Measurements from ENCODE around the gene CDKN2AIP.
A peak's percentile ranks its signal among the peaks of the same experiment; 100 is the strongest.

Gene CDKN2AIP

GRCh38 chr4:183399126-183399522, 45.3 kb upstream of the CDKN2AIP start:
- H3K4me3 ChIP-seq (ENCODE audit: low read depth, low read length) = peak overlapping the region; percentile 42
- no peak for TF ChIP-seq CTCF (IDR thresholded peaks at IDR 0.05; ENCODE audit: low read depth, low read length, missing control alignments)

DNA sequence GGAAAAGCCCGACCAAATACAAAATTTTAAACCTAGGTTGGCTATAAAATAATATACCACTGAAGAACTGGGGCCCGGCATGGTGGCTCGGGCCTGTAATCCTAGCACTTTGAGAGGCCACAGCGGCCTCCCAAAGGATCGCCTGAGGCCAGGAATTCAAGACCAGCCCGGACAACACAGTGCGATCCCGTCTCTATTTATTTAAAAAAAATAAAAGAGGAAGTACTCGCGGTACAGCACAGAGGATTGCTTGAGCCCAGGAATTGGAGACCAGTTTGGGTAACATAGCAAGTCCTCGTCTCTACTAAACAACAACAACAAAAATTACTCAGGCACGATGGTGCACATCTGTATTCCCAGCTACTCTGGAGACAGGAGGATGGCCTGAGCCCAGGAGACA, 44.8 kb upstream of the CDKN2AIP start:
- in situ Hi-C loops (cut with HindIII; ENCODE audit: low sequenced_read_pairs) = no loop called here
- H3K4me3 ChIP-seq (ENCODE audit: low read depth, low read length) = no peak overlapping the region
- no peak for TF ChIP-seq CTCF (IDR thresholded peaks at IDR 0.05; ENCODE audit: low read depth, low read length, missing control alignments)
- no peak for DNase-seq (ENCODE audit: low read depth)

More at GRCh38 chr4:183399126-183399522, 45.3 kb upstream of the CDKN2AIP start:
- in situ Hi-C loops (cut with HindIII; ENCODE audit: low sequenced_read_pairs) = no loop called here
- no peak for DNase-seq (ENCODE audit: low read depth)

- in situ Hi-C loops (cut with HindIII; ENCODE audit: low sequenced_read_pairs) = no loop called here
- no peak overlapping the region for H3K4me3 ChIP-seq (ENCODE audit: low read depth, low read length)
- no peak for TF ChIP-seq CTCF (IDR thresholded peaks at IDR 0.05; ENCODE audit: low read depth, low read length, missing control alignments)
- no peak for DNase-seq (ENCODE audit: low read depth)
Measured at GRCh38 chr4:183400035-183400434, 44.4 kb upstream of the CDKN2AIP start.

DNA sequence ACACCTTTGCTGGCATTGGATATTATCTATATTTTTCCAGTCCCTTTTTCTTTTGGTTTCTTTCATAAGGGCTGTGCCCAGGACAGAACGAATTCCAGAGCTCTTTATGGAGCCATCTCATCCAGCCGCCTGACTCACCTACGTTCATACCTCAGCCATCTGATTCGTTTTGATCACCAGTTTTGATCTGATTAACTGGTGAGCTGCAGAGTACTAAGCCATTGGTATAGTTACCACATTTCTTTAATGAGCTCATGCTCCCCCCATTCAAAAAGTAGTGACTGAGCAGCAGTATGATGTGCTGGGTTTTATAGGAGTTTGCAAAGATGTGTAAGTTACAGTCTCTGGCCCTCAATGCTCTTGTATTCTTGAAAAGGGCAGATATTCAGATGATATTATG, 43.0 kb upstream of the CDKN2AIP start:
- in situ Hi-C loops (cut with HindIII; ENCODE audit: low sequenced_read_pairs) = no loop called here
- no peak for DNase-seq (ENCODE audit: low read depth)
- TF ChIP-seq CTCF (IDR thresholded peaks at IDR 0.05; ENCODE audit: low read depth, low read length, missing control alignments) = no peak
- no peak overlapping the region for H3K4me3 ChIP-seq (ENCODE audit: low read depth, low read length)

- in situ Hi-C loops (cut with HindIII; ENCODE audit: low sequenced_read_pairs) = no loop called here
Measured at GRCh38 chr4:183402771-183403170, 41.7 kb upstream of the CDKN2AIP start.

GRCh38 chr4:183403486-183403885, 41.0 kb upstream of the CDKN2AIP start:
- in situ Hi-C loops (cut with HindIII; ENCODE audit: low sequenced_read_pairs) = no loop called here
- no peak overlapping the region for H3K4me3 ChIP-seq (ENCODE audit: low read depth, low read length)
- no peak for TF ChIP-seq CTCF (IDR thresholded peaks at IDR 0.05; ENCODE audit: low read depth, low read length, missing control alignments)
- DNase-seq (ENCODE audit: low read depth) = no peak

More at GRCh38 chr4:183402771-183403170, 41.7 kb upstream of the CDKN2AIP start:
- H3K4me3 ChIP-seq (ENCODE audit: low read depth, low read length) = no peak overlapping the region
- DNase-seq (ENCODE audit: low read depth) = no peak
- TF ChIP-seq CTCF (IDR thresholded peaks at IDR 0.05; ENCODE audit: low read depth, low read length, missing control alignments) = no peak

GRCh38 chr4:183403961-183404360, 40.5 kb upstream of the CDKN2AIP start:
- no peak for DNase-seq (ENCODE audit: low read depth)
- no peak for TF ChIP-seq CTCF (IDR thresholded peaks at IDR 0.05; ENCODE audit: low read depth, low read length, missing control alignments)
- in situ Hi-C loops (cut with HindIII; ENCODE audit: low sequenced_read_pairs) = no loop called here
- no peak overlapping the region for H3K4me3 ChIP-seq (ENCODE audit: low read depth, low read length)
